IMR-90 (cell line): Measurements from ENCODE around the gene MMS19. TPM values are rescaled to one million over a fixed set of nuclear protein-coding genes. Genes with fewer than 3 reads are reported as not detected.

Experiments
- ATAC-seq: fragments of 200-7000 bp; cut with Tn5 transposase; 2 replicates; pipeline ENCODE4 v1.9.1; 2020; ENCODE audit warnings: low read depth, mild to moderate bottlenecking, moderate library complexity
- BruUV-seq: library from RNA; stranded (reverse); fragments of 400-500 nt; replicated peaks from 2 replicates; lab custom pipeline; 2021; lab: Mats Ljungman, UMichigan
- CTCF ChIA-PET: fragments of 300-600 bp; formaldehyde crosslinking; extraction: SDS; loops from one replicate; lab custom pipeline; 2021; ENCODE audit warnings: antibody characterized with exemption; lab: Yijun Ruan, JAX
- POLR2A ChIA-PET: fragments of 300-600 bp; sonication (Branson Sonifier 250); formaldehyde crosslinking; loops from one replicate; lab custom pipeline; 2022; ENCODE audit warnings: antibody characterized with exemption; ENCODE audit not compliant: unreplicated experiment; lab: Charles Lee
- DNase-seq: peaks from one replicate; pipeline ENCODE4 v3.0.0; 2013
- H2AFZ ChIP-seq: replicated peaks from 2 replicates; pipeline ENCODE3; 2013; ENCODE audit warnings: low read length, mild to moderate bottlenecking; ENCODE audit not compliant: poor library complexity
- H2AK5ac ChIP-seq: 2 replicates; pipeline ENCODE4 v1.6.1; 2013; ENCODE audit warnings: low read depth, low read length, inconsistent platforms
- H2AK9ac ChIP-seq: replicated peaks from 2 replicates; pipeline ENCODE3; 2013; ENCODE audit warnings: mild to moderate bottlenecking, low read depth, low read length, moderate library complexity; ENCODE audit not compliant: poor library complexity
- H2BK120ac ChIP-seq: 2 replicates; pipeline ENCODE4 v1.6.1; 2013; ENCODE audit warnings: low read depth, low read length, inconsistent platforms
- H2BK15ac ChIP-seq: 3 replicates; pipeline ENCODE4 v1.6.1; 2013; ENCODE audit warnings: low read depth, low read length, inconsistent platforms
- H2BK20ac ChIP-seq: 2 replicates; pipeline ENCODE4 v1.6.1; 2013; ENCODE audit warnings: low read depth, mild to moderate bottlenecking, inconsistent platforms, low read length, moderate library complexity
- H2BK5ac ChIP-seq: 2 replicates; pipeline ENCODE4 v1.6.1; 2013; ENCODE audit warnings: mild to moderate bottlenecking, low read depth, low read length, inconsistent platforms; ENCODE audit not compliant: poor library complexity, severe bottlenecking
- H3K14ac ChIP-seq: replicated peaks from 2 replicates; pipeline ENCODE4 v1.6.1; 2013; ENCODE audit warnings: low read depth, low read length, inconsistent platforms
- H3K18ac ChIP-seq: 2 replicates; pipeline ENCODE4 v1.6.1; 2013; ENCODE audit warnings: low read depth, low read length, control low read depth
- H3K23ac ChIP-seq: 2 replicates; pipeline ENCODE4 v1.6.1; 2013; ENCODE audit warnings: low read depth, low read length, inconsistent platforms
- H3K27ac ChIP-seq: 2 replicates; pipeline ENCODE4 v1.5.1; 2013; ENCODE audit warnings: mild to moderate bottlenecking, control low read depth, low read length; ENCODE audit not compliant: insufficient read depth
- H3K27me3 ChIP-seq: 2 replicates; pipeline ENCODE4 v1.6.1; 2013; ENCODE audit warnings: low read length; ENCODE audit not compliant: control insufficient read depth, insufficient read depth
- H3K36me3 ChIP-seq: 2 replicates; pipeline ENCODE4 v1.6.1; 2013; ENCODE audit warnings: low read length, mixed read lengths; ENCODE audit not compliant: control insufficient read depth, insufficient read depth
- H3K4ac ChIP-seq: 2 replicates; pipeline ENCODE4 v1.6.1; 2013; ENCODE audit warnings: low read depth, low read length, inconsistent platforms
- H3K4me1 ChIP-seq: 2 replicates; pipeline ENCODE4 v1.6.1; 2013; ENCODE audit warnings: low read length, mixed read lengths; ENCODE audit not compliant: control insufficient read depth, insufficient read depth
- H3K4me2 ChIP-seq: 2 replicates; pipeline ENCODE4 v1.6.1; 2013; ENCODE audit warnings: low read depth, mild to moderate bottlenecking, control low read depth, low read length, moderate library complexity
- H3K4me3 ChIP-seq: 2 replicates; pipeline ENCODE4 v1.5.1; 2013; ENCODE audit warnings: low read depth, mild to moderate bottlenecking, control low read depth, low read length, moderate library complexity; ENCODE audit not compliant: insufficient read depth
- H3K56ac ChIP-seq: 2 replicates; pipeline ENCODE4 v1.6.1; 2013; ENCODE audit warnings: low read length, inconsistent platforms; ENCODE audit not compliant: insufficient read depth; ENCODE audit errors: extremely low read depth
- H3K79me1 ChIP-seq, 2 experiments: 2 replicates each; pipeline ENCODE4 v1.6.1; 2013; ENCODE audit warnings: low read length in 2 of 2, inconsistent platforms in 1 of 2, low read depth in 1 of 2
- H3K9ac ChIP-seq: 2 replicates; pipeline ENCODE4 v1.6.1; 2013; ENCODE audit warnings: low read depth, low read length, control low read depth
- H3K9me1 ChIP-seq: 2 replicates; pipeline ENCODE4 v1.6.1; 2013; ENCODE audit warnings: low read length, inconsistent platforms; ENCODE audit not compliant: insufficient read depth
- H3K9me3 ChIP-seq: 2 replicates; pipeline ENCODE4 v1.6.1; 2013; ENCODE audit warnings: low read length; ENCODE audit not compliant: control insufficient read depth, insufficient read depth
- H4K20me1 ChIP-seq: 2 replicates; pipeline ENCODE4 v1.6.1; 2013; ENCODE audit warnings: low read length, inconsistent platforms; ENCODE audit not compliant: insufficient read depth
- H4K5ac ChIP-seq: 2 replicates; pipeline ENCODE4 v1.6.1; 2013; ENCODE audit warnings: mild to moderate bottlenecking, low read depth, low read length, control low read depth
- H4K8ac ChIP-seq, 2 experiments: 2 replicates each; pipeline ENCODE4 v1.6.1; 2013; ENCODE audit warnings: low read depth in 2 of 2, low read length in 2 of 2, control low read depth in 1 of 2, inconsistent platforms in 1 of 2
- H4K91ac ChIP-seq: 2 replicates; pipeline ENCODE4 v1.6.1; 2013; ENCODE audit warnings: low read depth, low read length, inconsistent platforms; ENCODE audit not compliant: insufficient read depth
- RAD21 ChIP-seq: IDR thresholded peaks from 2 replicates; pipeline ENCODE4 v1.6.1; 2012; ENCODE audit warnings: low read length, improper control_type of control experiment
- SMC3 ChIP-seq: fragments of 150-350 bp; IDR thresholded peaks from 2 replicates; pipeline ENCODE4 v1.6.1; 2016; ENCODE audit warnings: low read depth, mild to moderate bottlenecking, antibody characterized with exemption, low read length, moderate library complexity
- WGBS, 2 experiments: methylation state at CpG; one replicate each; pipeline versions ENCODE4 v1.1.5 to v1.1.7; 2013; ENCODE audit warnings: missing lambda C conversion rate in 2 of 2; ENCODE audit not compliant: insufficient read length in 1 of 2; ENCODE audit errors: extremely low coverage in 2 of 2; 5-methylcytosine and 5-hydroxymethylcytosine counted together
- dilution Hi-C: fragments of 300-500 bp; cut with HindIII; formaldehyde crosslinking; loops from one replicate; pipeline ENCODE4 v1.14.3; 2018; ENCODE audit warnings: low sequenced_read_pairs; ENCODE audit not compliant: unreplicated experiment
- in situ Hi-C: fragments of 300-500 bp; cut with MboI; formaldehyde crosslinking; loops from 3 replicates; pipeline ENCODE4 v1.14.3; 2019; ENCODE audit warnings: low sequenced_read_pairs, inconsistent platforms, mixed read lengths
- intact Hi-C: fragments of 100-400 bp; cut with micrococcal nuclease; formaldehyde crosslinking; loops from 2 replicates; pipeline ENCODE4 v1.10.0; 2022
- polyA plus RNA-seq, 3 experiments: library from polyadenylated mRNA; depleted of rRNA; stranded (reverse); fragments of >200 nt; gene quantifications; 2 replicates each; pipeline ENCODE4 v1.2.3, GENCODE V29; 2012; ENCODE audit warnings: low replicate concordance in 1 of 3
- total RNA-seq: library from RNA; depleted of rRNA; stranded (reverse); fragments of >200 nt; gene quantifications from 2 replicates; pipeline ENCODE4 v1.2.3, GENCODE V29; 2012
- TF ChIP-seq, protein P1 (sequence below): conservative IDR thresholded peaks from 2 replicates; pipeline ENCODE4 v1.5.1; 2012; ENCODE audit warnings: mild to moderate bottlenecking, low read depth, low read length, improper control_type of control experiment

Gene MMS19
- total and polyA plus RNA-seq, 2 of the 4 experiments (the other 2 are of a cell fraction): 70.1 to 72.7 TPM

DNA sequence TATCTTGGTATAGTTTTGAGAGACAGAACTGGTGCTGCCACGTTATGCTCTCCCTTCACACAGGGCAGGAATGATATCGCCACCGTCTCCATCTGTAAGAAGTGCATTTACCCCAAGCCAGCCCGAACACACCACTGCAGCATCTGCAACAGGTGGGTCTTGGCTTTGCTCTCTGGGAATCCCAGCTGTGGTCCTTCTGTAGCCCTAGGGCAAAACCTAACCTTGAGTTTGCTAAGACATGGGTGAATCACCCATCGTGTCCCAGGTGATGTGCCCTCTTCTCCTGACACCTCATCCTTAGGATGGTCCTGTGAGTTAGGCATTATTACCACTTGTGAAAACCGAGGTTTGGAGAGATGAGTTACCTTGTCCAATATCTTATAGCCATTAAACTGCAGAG is 45.9 kb downstream of the MMS19 start:
- no peak overlapping the region for H3K4ac ChIP-seq
- dilution Hi-C loops (no loop called here), in situ Hi-C loops (no loop called here), intact Hi-C loops (no loop called here)
- peaks cover 50 to 87% of the 10 kb centered on the region in 2 experiments for H3K79me1 ChIP-seq
- no peak overlapping the region for H3K4me2 ChIP-seq
- WGBS, 2 experiments: 100% methylated on average over 1 of the region's 6 CpGs; no CpG with 5 or more reads in 1 of the 2 experiments
- no peak overlapping the region for H3K27ac ChIP-seq
- H3K14ac ChIP-seq: no peak overlapping the region
- peaks cover 56% of the 10 kb centered on the region for H3K36me3 ChIP-seq
- H3K27me3 ChIP-seq: no peaks in the 10 kb centered on the region
- no peak overlapping the region for H4K8ac ChIP-seq
- peaks cover 48% of the 10 kb centered on the region for H4K20me1 ChIP-seq
- H4K91ac ChIP-seq: no peak overlapping the region
- H3K4me3 ChIP-seq: no peak overlapping the region
- no peak overlapping the region for H2AFZ ChIP-seq
- ChIA-PET CTCF (no interaction called here), POLR2A (no interaction called here)
- no peaks in the 10 kb centered on the region for H3K9me3 ChIP-seq
- H3K18ac ChIP-seq: no peak overlapping the region
- no peak overlapping the region for H2BK15ac ChIP-seq
- no peak for DNase-seq
- no peak overlapping the region for H2BK5ac ChIP-seq
- no peak overlapping the region for H2AK9ac ChIP-seq
- H4K5ac ChIP-seq: no peak overlapping the region
- no peak overlapping the region for H3K23ac ChIP-seq
- H3K9me1 ChIP-seq: peaks cover 19% of the 10 kb centered on the region
- H3K56ac ChIP-seq: no peak overlapping the region
- no peak overlapping the region for H3K9ac ChIP-seq
- ATAC-seq: no peak
- TF ChIP-seq, protein P1, sequence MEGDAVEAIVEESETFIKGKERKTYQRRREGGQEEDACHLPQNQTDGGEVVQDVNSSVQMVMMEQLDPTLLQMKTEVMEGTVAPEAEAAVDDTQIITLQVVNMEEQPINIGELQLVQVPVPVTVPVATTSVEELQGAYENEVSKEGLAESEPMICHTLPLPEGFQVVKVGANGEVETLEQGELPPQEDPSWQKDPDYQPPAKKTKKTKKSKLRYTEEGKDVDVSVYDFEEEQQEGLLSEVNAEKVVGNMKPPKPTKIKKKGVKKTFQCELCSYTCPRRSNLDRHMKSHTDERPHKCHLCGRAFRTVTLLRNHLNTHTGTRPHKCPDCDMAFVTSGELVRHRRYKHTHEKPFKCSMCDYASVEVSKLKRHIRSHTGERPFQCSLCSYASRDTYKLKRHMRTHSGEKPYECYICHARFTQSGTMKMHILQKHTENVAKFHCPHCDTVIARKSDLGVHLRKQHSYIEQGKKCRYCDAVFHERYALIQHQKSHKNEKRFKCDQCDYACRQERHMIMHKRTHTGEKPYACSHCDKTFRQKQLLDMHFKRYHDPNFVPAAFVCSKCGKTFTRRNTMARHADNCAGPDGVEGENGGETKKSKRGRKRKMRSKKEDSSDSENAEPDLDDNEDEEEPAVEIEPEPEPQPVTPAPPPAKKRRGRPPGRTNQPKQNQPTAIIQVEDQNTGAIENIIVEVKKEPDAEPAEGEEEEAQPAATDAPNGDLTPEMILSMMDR: no peak
- TF ChIP-seq RAD21 (no peak), SMC3 (no peak)
- no peak overlapping the region for H2BK120ac ChIP-seq
- BruUV-seq: no TSS peak
- no peak overlapping the region for H2AK5ac ChIP-seq
- H3K4me1 ChIP-seq: peaks cover 2% of the 10 kb centered on the region; the same call in 1 of the 2 replicates
- no peak overlapping the region for H2BK20ac ChIP-seq
